Epithelial cell of esophagus (primary cell): ENCODE results near the gene SIGLECL1.

ENCODE experiments used
- DNase-seq: peaks from one replicate; pipeline ENCODE4 v3.0.0; 2010; ENCODE audit warnings: low read depth
- H3K4me3 ChIP-seq: 2 replicates; pipeline ENCODE4 v1.5.1; 2011; ENCODE audit warnings: mild to moderate bottlenecking, low read length, control low read depth
- TF ChIP-seq, protein P1 (sequence below): IDR thresholded peaks from 2 replicates; pipeline ENCODE4 v1.5.1; 2011; ENCODE audit warnings: low read depth, mild to moderate bottlenecking, low read length, control low read depth, inconsistent platforms; ENCODE audit not compliant: insufficient read depth; ENCODE audit errors: missing control alignments

SIGLECL1 gene

DNA sequence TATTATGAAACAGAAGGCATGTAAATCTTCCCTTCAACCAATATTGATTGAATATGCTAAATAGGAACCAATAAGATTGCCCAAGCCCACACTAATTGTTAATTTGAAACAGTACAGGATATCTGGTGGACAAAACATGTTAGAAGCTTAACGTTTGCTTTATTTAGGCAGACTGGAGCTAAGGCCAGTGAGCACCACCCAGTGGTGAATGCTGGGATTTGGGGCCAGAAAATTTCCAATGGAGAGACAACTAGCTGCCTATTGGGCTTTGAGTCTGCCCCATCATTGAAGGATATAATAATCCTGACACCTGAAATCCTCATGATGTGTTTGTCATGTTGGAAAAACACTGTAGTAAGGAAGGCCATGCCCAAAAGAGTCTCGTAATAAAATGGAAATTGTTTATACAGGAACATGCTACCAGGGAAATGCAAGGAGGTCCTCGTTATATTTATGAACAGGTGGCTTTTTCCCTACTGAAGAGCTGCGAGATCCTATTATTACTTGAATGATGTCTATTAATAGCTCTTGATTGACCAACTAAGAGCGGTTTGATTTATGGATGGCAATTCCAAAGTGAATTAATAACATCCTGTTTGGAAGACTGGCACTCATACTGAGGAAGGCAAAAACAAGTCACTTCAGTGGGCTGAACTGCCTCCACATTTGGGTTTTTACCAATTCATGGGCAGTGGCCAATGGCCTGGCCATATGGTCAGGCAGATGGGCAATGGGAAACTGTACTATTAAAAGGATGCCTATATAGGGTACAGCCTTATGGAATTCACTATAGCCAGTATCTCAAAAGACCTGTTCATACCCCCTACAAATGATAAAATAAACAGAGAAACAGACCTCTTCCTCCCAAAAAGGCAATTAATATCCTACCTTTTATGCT lies 8.7 kb downstream of the SIGLECL1 start:
- TF ChIP-seq, protein P1, sequence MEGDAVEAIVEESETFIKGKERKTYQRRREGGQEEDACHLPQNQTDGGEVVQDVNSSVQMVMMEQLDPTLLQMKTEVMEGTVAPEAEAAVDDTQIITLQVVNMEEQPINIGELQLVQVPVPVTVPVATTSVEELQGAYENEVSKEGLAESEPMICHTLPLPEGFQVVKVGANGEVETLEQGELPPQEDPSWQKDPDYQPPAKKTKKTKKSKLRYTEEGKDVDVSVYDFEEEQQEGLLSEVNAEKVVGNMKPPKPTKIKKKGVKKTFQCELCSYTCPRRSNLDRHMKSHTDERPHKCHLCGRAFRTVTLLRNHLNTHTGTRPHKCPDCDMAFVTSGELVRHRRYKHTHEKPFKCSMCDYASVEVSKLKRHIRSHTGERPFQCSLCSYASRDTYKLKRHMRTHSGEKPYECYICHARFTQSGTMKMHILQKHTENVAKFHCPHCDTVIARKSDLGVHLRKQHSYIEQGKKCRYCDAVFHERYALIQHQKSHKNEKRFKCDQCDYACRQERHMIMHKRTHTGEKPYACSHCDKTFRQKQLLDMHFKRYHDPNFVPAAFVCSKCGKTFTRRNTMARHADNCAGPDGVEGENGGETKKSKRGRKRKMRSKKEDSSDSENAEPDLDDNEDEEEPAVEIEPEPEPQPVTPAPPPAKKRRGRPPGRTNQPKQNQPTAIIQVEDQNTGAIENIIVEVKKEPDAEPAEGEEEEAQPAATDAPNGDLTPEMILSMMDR = peak; percentile 63
- no peak overlapping the region for H3K4me3 ChIP-seq
- DNase-seq = peak; percentile 24

DNA sequence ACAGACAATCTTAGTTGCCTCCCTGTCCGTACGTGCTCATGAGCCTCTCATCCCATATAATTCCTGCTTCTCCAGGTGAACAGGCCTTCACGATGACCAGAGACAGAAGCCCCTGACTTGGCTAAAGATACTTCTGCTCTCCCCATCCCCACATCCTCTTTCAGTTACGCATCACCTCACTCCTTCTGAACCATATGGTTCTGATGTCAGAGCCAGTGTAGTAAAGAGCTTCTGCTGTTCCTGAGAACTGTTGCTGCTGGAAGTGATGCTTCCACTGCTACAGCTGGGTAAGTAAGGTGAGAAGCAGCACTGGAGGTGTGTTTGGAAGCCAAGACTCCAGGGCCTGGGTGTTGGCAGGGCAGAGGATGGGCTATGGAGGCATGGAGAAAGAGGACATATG lies 12.9 kb downstream of the SIGLECL1 start:
- TF ChIP-seq, protein P1 = no peak
- no peak for DNase-seq
- H3K4me3 ChIP-seq = no peak overlapping the region

DNA sequence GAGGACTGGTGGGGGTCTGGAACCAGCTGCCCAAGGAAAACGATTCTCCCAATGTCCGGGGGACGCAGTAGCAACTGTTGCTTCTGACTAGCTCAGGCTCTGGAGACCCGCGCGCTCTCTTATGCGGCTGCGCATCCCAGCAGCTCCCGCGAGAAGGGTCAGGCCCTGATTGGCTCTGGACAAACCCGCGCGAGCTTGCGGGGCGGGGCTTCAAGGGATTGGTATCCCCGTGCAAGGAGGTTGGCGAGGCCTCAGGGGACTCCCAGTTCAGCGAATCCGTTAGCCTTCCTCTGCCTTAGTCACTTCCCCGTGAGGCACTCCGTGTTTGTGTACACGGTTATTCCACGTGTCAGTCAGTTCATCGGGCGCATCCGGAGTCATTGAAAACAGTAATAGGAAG lies 20.2 kb downstream of the SIGLECL1 start:
- H3K4me3 ChIP-seq = no peak overlapping the region
- TF ChIP-seq, protein P1 = no peak
- no peak for DNase-seq

DNA sequence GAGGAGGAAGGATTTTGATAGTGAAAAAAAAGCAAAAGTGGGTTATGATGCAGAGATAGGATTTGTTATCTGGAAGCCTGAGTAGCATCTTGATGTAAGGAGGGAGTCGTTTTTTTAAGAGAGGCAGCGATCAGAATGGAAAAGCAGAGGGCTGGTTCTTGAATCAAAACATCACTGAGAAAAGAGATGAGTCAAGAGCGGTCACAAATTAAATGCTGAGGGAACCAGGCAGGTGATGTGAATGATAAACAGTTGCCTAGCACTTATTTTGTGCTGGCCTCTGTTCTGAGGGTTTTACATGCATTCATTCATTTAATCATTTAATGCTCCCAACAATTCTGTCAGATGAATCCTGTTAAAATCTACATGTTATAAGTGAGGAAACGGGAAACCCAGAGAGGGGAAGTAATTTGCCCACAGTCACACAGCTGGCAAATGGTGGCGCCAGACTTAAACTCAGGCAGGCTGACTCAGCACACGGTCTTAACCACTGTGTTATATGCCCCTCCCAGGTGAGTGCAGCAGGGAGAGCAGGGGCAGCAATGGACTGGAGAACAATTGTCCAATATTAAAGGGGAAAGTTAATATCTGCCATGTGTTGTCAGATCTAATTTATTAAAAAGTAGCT lies 21.4 kb downstream of the SIGLECL1 start:
- DNase-seq = no peak
- H3K4me3 ChIP-seq = no peak overlapping the region
- TF ChIP-seq, protein P1 = no peak

DNA sequence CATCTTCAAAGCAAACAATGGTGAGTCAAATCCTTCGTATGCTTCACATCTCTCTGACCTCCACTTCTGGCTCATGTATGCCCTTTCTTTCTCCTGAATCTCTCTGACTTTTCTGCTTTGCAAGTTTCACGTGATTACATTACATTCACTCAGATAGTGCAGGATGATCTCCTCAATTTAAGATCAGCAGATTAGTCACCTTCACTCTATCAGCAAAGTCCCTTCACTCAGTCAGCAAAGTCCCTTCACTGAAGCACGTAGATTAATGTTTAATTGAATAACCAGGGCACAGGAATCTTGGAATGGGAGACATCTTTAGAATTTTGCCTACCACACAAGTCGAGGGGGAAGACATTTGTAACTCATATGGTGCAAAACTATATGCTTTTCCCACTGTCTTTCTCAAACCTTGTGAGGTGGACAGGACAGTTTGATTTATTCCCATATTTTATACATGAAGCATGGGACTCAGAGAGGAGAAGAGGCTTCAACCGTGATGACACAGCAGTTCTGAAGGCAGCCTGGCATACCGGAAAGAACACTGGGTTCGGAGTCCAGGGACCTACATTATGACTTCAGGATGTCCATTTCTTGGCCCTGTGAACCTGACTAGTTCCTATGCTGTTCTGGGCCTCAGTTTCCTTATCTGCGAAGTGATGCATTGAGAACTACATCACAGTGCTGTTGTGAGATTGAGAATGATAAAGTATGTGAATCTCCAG lies 23.3 kb downstream of the SIGLECL1 start:
- no peak overlapping the region for H3K4me3 ChIP-seq
- no peak for DNase-seq
- TF ChIP-seq, protein P1 = no peak

DNA sequence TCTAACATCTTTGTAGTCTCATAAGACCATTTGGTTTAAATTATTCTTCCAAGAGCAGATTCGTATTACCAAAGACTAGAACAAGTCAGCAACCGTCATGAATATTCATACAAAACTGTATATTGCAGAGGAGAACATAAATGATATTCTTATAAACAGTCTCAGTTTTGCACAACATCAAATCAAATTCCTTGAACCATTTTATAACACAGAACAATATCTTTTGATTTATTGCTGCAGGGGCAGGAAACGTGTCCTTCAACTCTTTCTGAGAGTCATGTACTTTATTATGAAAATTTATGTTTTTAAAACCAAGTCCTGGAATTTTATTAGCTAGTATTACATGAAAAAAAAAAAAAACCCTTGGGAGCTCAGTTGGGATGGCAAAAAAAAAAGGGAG lies 26.2 kb downstream of the SIGLECL1 start:
- H3K4me3 ChIP-seq = no peak overlapping the region
- TF ChIP-seq, protein P1 = no peak
- no peak for DNase-seq
